Body of pancreas (tissue), 4 donors: ENCODE measurements around the gene DSTN.

ENCODE experiments used
- POLR2A ChIP-seq, 3 donors: fragments of 450-650 bp; IDR thresholded peaks; one replicate each; pipeline ENCODE4 v1.6.1; 2016; ENCODE audit warnings: antibody characterized with exemption in 3 of 3, mild to moderate bottlenecking in 2 of 3
- TF ChIP-seq, protein P1 (sequence below), 7 experiments: fragments of 450-650 bp in 4 of 7; fragments of 200-600 bp in 3 of 7; sonication (generic) in 3 of 7; IDR thresholded peaks; one replicate each; pipeline ENCODE4 v1.5.1; 2016 to 2019; ENCODE audit warnings: antibody characterized with exemption in 7 of 7

DNA sequence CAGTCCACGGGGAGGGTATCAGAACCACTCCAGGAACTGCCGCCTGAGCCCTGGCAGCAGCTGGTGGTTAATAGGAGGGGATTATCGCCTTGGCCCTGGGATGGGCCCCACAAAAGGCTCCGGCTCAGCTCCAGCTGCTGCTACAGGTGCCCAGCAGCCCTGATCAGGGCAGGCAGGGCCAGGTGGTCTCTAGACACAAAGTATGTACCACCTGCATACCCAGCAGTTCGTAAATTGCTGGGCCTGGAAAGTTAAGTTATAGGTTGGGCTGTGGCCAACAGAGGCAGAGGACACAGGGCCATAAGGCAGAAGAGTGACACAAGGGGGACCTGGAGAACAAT lies 77.1 kb downstream of the DSTN start:
- TF ChIP-seq, protein P1, sequence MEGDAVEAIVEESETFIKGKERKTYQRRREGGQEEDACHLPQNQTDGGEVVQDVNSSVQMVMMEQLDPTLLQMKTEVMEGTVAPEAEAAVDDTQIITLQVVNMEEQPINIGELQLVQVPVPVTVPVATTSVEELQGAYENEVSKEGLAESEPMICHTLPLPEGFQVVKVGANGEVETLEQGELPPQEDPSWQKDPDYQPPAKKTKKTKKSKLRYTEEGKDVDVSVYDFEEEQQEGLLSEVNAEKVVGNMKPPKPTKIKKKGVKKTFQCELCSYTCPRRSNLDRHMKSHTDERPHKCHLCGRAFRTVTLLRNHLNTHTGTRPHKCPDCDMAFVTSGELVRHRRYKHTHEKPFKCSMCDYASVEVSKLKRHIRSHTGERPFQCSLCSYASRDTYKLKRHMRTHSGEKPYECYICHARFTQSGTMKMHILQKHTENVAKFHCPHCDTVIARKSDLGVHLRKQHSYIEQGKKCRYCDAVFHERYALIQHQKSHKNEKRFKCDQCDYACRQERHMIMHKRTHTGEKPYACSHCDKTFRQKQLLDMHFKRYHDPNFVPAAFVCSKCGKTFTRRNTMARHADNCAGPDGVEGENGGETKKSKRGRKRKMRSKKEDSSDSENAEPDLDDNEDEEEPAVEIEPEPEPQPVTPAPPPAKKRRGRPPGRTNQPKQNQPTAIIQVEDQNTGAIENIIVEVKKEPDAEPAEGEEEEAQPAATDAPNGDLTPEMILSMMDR (IDR thresholded peaks at IDR 0.05) = no peak
- TF ChIP-seq POLR2A (IDR thresholded peaks at IDR 0.05) = no peak
